B cell (primary cell): Measurements from ENCODE around the gene RFX4. TPM values are rescaled to one million over a fixed set of nuclear protein-coding genes. Genes with fewer than 3 reads are reported as not detected.

Source experiments
- ATAC-seq: fragments of 200-7000 bp; cut with Tn5 transposase; one replicate; pipeline ENCODE4 v1.10.0; 2021; ENCODE audit warnings: low read depth, mild to moderate bottlenecking, moderate number of reproducible peaks, moderate library complexity
- CTCF ChIA-PET: fragments of 350-600 bp; sonication (Branson Sonifier 250); formaldehyde crosslinking; loops from one replicate; lab custom pipeline; 2021; ENCODE audit warnings: antibody characterized with exemption, inconsistent platforms; lab: Charles Lee
- POLR2A ChIA-PET: fragments of 350-600 bp; sonication (Branson Sonifier 250); formaldehyde crosslinking; loops from one replicate; lab custom pipeline; 2021; ENCODE audit warnings: antibody characterized with exemption; lab: Charles Lee
- DNase-seq: peaks from one replicate; pipeline ENCODE4 v3.0.0; 2013
- H2AFZ ChIP-seq: 2 replicates; pipeline ENCODE4 v1.6.1; 2012; ENCODE audit warnings: mild to moderate bottlenecking, low read depth, low read length; ENCODE audit not compliant: insufficient read depth, poor library complexity, severe bottlenecking
- H3K27ac ChIP-seq, 2 donors: 1 replicate in 1 of 2; 2 replicates in 1 of 2; pipeline ENCODE4 v1.5.1; 2012 to 2013; ENCODE audit warnings: low read length in 2 of 2, mild to moderate bottlenecking in 2 of 2, moderate library complexity in 1 of 2
- H3K27me3 ChIP-seq, 4 experiments: fragments of 200-600 bp in 1 of 4; sonication (generic) in 1 of 4; replicated peaks in 1 of 4; 1 replicate in 2 of 4; 2 replicates in 2 of 4; pipeline versions ENCODE4 v1.6.1 to v1.7.0; 2013 to 2016; ENCODE audit warnings: low read length in 3 of 4, mild to moderate bottlenecking in 2 of 4, mixed read lengths in 1 of 4, moderate library complexity in 1 of 4; ENCODE audit not compliant: insufficient read depth in 4 of 4, control insufficient read depth in 3 of 4; ENCODE audit errors: control extremely low read depth in 1 of 4
- H3K36me3 ChIP-seq, 2 experiments: replicated peaks in 1 of 2; 1 replicate in 1 of 2; 2 replicates in 1 of 2; pipeline versions ENCODE4 v1.6.1 to v1.7.1; 2013; ENCODE audit warnings: low read length in 1 of 2; ENCODE audit not compliant: insufficient read depth in 2 of 2, control insufficient read depth in 1 of 2; ENCODE audit errors: control extremely low read depth in 1 of 2, extremely low read depth in 1 of 2
- H3K4me1 ChIP-seq, 2 donors: fragments of 200-600 bp in 1 of 2; sonication (generic) in 1 of 2; 1 replicate in 1 of 2; 2 replicates in 1 of 2; pipeline versions ENCODE4 v1.5.1 to v1.6.1; 2013 to 2017; ENCODE audit warnings: low read length in 2 of 2; ENCODE audit not compliant: control insufficient read depth in 2 of 2, insufficient read depth in 2 of 2
- H3K4me2 ChIP-seq: replicated peaks from 2 replicates; pipeline ENCODE3; 2012; ENCODE audit warnings: mild to moderate bottlenecking, low read depth, low read length; ENCODE audit not compliant: poor library complexity, severe bottlenecking
- H3K4me3 ChIP-seq, 5 experiments: fragments of 200-600 bp in 1 of 5; sonication (generic) in 1 of 5; 1 replicate in 3 of 5; 2 replicates in 2 of 5; pipeline versions ENCODE4 v1.5.1 to v1.7.0; 2011 to 2016; ENCODE audit warnings: low read length in 4 of 5, mild to moderate bottlenecking in 4 of 5, low read depth in 2 of 5, control low read depth in 1 of 5, moderate library complexity in 1 of 5; ENCODE audit not compliant: insufficient read depth in 1 of 5; ENCODE audit errors: control extremely low read depth in 1 of 5, extremely low read depth in 1 of 5
- H3K79me2 ChIP-seq: fragments of 200-600 bp; sonication (generic); one replicate; pipeline ENCODE4 v1.6.0; 2016; ENCODE audit warnings: low read length; ENCODE audit not compliant: control insufficient read depth, insufficient read depth
- H3K9ac ChIP-seq: fragments of 200-600 bp; sonication (generic); 2 replicates; pipeline ENCODE4 v1.6.1; 2017; ENCODE audit warnings: mild to moderate bottlenecking, low read length, moderate library complexity
- H3K9me3 ChIP-seq, 3 donors: one replicate each; pipeline versions ENCODE4 v1.6.1 to v1.7.1; 2013; ENCODE audit warnings: low read length in 2 of 3; ENCODE audit not compliant: control insufficient read depth in 2 of 3, insufficient read depth in 1 of 3; ENCODE audit errors: control extremely low read depth in 1 of 3
- H4K20me1 ChIP-seq: 2 replicates; pipeline ENCODE4 v1.6.0; 2012; ENCODE audit warnings: mild to moderate bottlenecking, low read length; ENCODE audit not compliant: insufficient read depth, control insufficient read depth, poor library complexity, severe bottlenecking
- H3K27ac Mint-ChIP-seq: one replicate; pipeline ENCODE4 v1.8.0; 2021; ENCODE audit warnings: mixed read lengths
- H3K27me3 Mint-ChIP-seq: one replicate; pipeline ENCODE4 v1.8.0; 2021; ENCODE audit warnings: mixed read lengths
- H3K4me1 Mint-ChIP-seq: one replicate; pipeline ENCODE4 v1.8.0; 2021; ENCODE audit warnings: mixed read lengths
- H3K4me3 Mint-ChIP-seq: one replicate; pipeline ENCODE4 v1.8.0; 2021; ENCODE audit warnings: mixed read lengths
- H3K9me3 Mint-ChIP-seq: one replicate; pipeline ENCODE4 v1.8.0; 2022; ENCODE audit warnings: mixed read lengths; ENCODE audit not compliant: insufficient read depth
- EZH2 ChIP-seq: IDR thresholded peaks from 2 replicates; pipeline ENCODE4 v1.6.1; 2012; ENCODE audit warnings: borderline replicate concordance, low read depth, mild to moderate bottlenecking, moderate library complexity, low read length; ENCODE audit not compliant: insufficient read depth, poor library complexity, severe bottlenecking
- WGBS: methylation state at CpG from one replicate; pipeline ENCODE4 v1.1.5; 2013; ENCODE audit warnings: missing lambda C conversion rate; ENCODE audit not compliant: insufficient coverage; 5-methylcytosine and 5-hydroxymethylcytosine counted together
- intact Hi-C: fragments of 100-400 bp; cut with micrococcal nuclease; formaldehyde crosslinking; loops from one replicate; pipeline ENCODE4 v1.10.0; 2022
- polyA plus RNA-seq: library from polyadenylated mRNA; depleted of rRNA; stranded (reverse); fragments of >200 nt; gene quantifications from 2 replicates; pipeline ENCODE4 v1.2.3, GENCODE V29; 2012
- total RNA-seq, 2 donors: library from RNA; stranded (reverse); fragments of 120-200 nt in 1 of 2; gene quantifications; 1 replicate in 1 of 2; 2 replicates in 1 of 2; pipeline versions ENCODE4 v1.2.3 to v1.2.4, GENCODE V29; 2013 to 2022
- TF ChIP-seq, protein P1 (sequence below): fragments of 200-600 bp; IDR thresholded peaks from one replicate; pipeline ENCODE4 v1.8.0; 2022; ENCODE audit warnings: antibody characterized with exemption, mild to moderate bottlenecking

Gene RFX4
- total and polyA plus RNA-seq, 2 donors (not counting 1 experiment from before 2014, with no cell fraction given), result not detected

DNA sequence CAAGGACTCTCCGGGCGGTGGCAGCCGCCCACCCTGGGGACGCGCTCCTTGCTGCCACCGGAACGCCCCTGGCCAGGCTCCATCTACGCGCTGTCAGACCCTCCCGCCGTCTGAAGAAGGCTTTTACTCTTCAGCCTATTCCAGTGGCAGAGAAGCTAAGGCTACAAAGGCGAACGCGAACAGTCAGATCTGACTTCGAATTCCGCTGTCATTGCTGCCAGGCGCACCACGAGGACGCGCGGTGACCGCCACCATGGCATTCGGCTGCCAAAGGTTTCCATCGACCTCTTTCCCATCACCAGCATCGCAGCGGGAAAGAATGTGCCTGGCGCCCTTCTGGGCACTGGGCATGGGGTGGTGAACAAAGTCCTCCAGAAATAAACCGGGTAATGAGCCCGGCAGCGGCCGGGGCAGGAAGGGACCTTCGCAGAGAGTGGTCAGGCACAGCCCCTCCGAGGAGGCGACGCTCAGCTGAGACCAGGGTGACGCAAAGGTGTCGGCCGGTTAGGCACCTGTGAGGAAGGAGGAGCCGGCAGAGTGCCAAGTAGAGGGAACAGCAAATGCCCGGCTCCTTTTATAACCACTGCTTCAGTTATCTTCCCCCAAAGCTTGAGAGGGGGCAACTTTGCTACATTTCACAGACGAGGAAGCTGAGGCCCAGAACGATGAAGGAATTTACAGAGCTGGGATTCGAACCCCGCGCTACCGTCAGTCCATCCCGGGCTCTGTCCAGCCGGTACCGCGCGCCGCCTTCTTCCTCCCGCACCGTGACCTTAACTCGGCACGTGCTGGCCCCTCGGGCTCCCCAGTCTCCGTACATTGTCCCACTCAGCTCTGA, 1.9 kb upstream of the RFX4 start:
- peaks cover 0 to 59% (median 28%) of the 10 kb centered on the region in 4 experiments for H3K27me3 ChIP-seq
- H2AFZ ChIP-seq, result no peak overlapping the region
- intact Hi-C loops, result no loop called here
- no peak overlapping the region for H3K27ac Mint-ChIP-seq
- H3K4me1 ChIP-seq, result peaks cover 11 to 15% of the 10 kb centered on the region in 2 donors
- TF ChIP-seq, protein P1, sequence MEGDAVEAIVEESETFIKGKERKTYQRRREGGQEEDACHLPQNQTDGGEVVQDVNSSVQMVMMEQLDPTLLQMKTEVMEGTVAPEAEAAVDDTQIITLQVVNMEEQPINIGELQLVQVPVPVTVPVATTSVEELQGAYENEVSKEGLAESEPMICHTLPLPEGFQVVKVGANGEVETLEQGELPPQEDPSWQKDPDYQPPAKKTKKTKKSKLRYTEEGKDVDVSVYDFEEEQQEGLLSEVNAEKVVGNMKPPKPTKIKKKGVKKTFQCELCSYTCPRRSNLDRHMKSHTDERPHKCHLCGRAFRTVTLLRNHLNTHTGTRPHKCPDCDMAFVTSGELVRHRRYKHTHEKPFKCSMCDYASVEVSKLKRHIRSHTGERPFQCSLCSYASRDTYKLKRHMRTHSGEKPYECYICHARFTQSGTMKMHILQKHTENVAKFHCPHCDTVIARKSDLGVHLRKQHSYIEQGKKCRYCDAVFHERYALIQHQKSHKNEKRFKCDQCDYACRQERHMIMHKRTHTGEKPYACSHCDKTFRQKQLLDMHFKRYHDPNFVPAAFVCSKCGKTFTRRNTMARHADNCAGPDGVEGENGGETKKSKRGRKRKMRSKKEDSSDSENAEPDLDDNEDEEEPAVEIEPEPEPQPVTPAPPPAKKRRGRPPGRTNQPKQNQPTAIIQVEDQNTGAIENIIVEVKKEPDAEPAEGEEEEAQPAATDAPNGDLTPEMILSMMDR, result no peak
- no peak for TF ChIP-seq EZH2
- ChIA-PET POLR2A (no interaction called here), CTCF (no interaction called here)
- WGBS, result 17% methylated on average over 57 of the region's 58 CpGs
- DNase-seq (no peak), ATAC-seq (no peak)
- no peak overlapping the region for H3K4me3 Mint-ChIP-seq
- no peak overlapping the region for H3K9ac ChIP-seq
- H3K4me1 Mint-ChIP-seq, result peaks cover 16% of the 10 kb centered on the region
- H3K9me3 ChIP-seq, result peaks cover 0 to 20% (median 0%) of the 10 kb centered on the region in 3 donors
- H3K4me2 ChIP-seq, result no peak overlapping the region
- no peaks in the 10 kb centered on the region for H3K9me3 Mint-ChIP-seq
- H3K36me3 ChIP-seq, result no peaks in the 10 kb centered on the region
- H3K27ac ChIP-seq, result no peak overlapping the region
- no peaks in the 10 kb centered on the region for H3K79me2 ChIP-seq
- no peaks in the 10 kb centered on the region for H4K20me1 ChIP-seq
- H3K27me3 Mint-ChIP-seq, result peaks cover 68% of the 10 kb centered on the region
- H3K4me3 ChIP-seq, result no peak overlapping the region

GRCh38 chr12:106581543-106582248, 1.1 kb upstream of the RFX4 start:
- no peak overlapping the region for H2AFZ ChIP-seq
- H3K79me2 ChIP-seq, result no peaks in the 10 kb centered on the region
- H3K27me3 ChIP-seq, result peaks cover 0 to 65% (median 26%) of the 10 kb centered on the region in 4 experiments
- H3K36me3 ChIP-seq, result no peaks in the 10 kb centered on the region
- WGBS, result 7% methylated on average over 46 of the region's 52 CpGs
- TF ChIP-seq EZH2, result no peak
- TF ChIP-seq, protein P1, result no peak
- H3K4me3 ChIP-seq, result no peak overlapping the region
- peaks cover 64% of the 10 kb centered on the region for H3K27me3 Mint-ChIP-seq
- no peak for ATAC-seq
- no peaks in the 10 kb centered on the region for H3K9me3 Mint-ChIP-seq
- no peak overlapping the region for H3K4me3 Mint-ChIP-seq
- ChIA-PET POLR2A (no interaction called here), CTCF (no interaction called here)
- H3K4me2 ChIP-seq, result no peak overlapping the region
- H3K9ac ChIP-seq, result no peak overlapping the region
- H3K9me3 ChIP-seq, result peaks cover 0 to 22% (median 0%) of the 10 kb centered on the region in 3 donors
- no peaks in the 10 kb centered on the region for H4K20me1 ChIP-seq
- no peak overlapping the region for H3K27ac ChIP-seq
- no peak overlapping the region for H3K27ac Mint-ChIP-seq
- H3K4me1 Mint-ChIP-seq, result peaks cover 16% of the 10 kb centered on the region
- DNase-seq, result no peak
- intact Hi-C loops, result no loop called here
- peaks cover 11 to 15% of the 10 kb centered on the region in 2 donors for H3K4me1 ChIP-seq
